OCI-LY1 (cell line): ENCODE measurements around the gene YRDC.

Experiments used
- CTCF ChIP-seq: fragments of 200-600 bp; sonication (generic), shearing (Covaris generic); IDR thresholded peaks from 2 replicates; pipeline ENCODE4 v1.5.1; 2017; ENCODE audit warnings: mild to moderate bottlenecking, antibody characterized with exemption, low read length, moderate library complexity, mixed read lengths
- EZH2 ChIP-seq: fragments of 200-600 bp; sonication (generic), shearing (Covaris generic); IDR thresholded peaks from 2 replicates; pipeline ENCODE4 v1.8.0; 2017; ENCODE audit warnings: borderline replicate concordance, mixed run types, mild to moderate bottlenecking, antibody characterized with exemption, low read length, moderate library complexity, mixed read lengths

GRCh38 chr1:37851262-37851661 lies 43.3 kb upstream of the YRDC start:
- TF ChIP-seq CTCF (no peak), EZH2 (no peak)
